ENCODE data around the gene GBP6.

- no peak for TF ChIP-seq CTCF (IDR thresholded peaks at IDR 0.05)
- TF ChIP-seq POLR2A (IDR thresholded peaks at IDR 0.05) = no peak
- no peak for TF ChIP-seq EP300 (IDR thresholded peaks at IDR 0.05)
Observed at GRCh38 chr1:89360716-89361115, 3.1 kb upstream of the GBP6 start.

Data from tibial nerve (tissue), 4 donors.